ENCODE results near the gene EXOG.

EXOG gene

GRCh38 chr3:38489766-38490165 is 6.4 kb upstream of the EXOG start:
- DNase-seq (ENCODE audit: low read depth): no peak
- no peak overlapping the region for H3K4me3 ChIP-seq (ENCODE audit: low read length)
- no peak for TF ChIP-seq CTCF (conservative IDR thresholded peaks at IDR 0.05; ENCODE audit: low read length)

GRCh38 chr3:38490281-38491030 is 5.7 kb upstream of the EXOG start:
- DNase-seq (ENCODE audit: low read depth): peak; percentile 10
- TF ChIP-seq CTCF (conservative IDR thresholded peaks at IDR 0.05; ENCODE audit: low read length): no peak
- no peak overlapping the region for H3K4me3 ChIP-seq (ENCODE audit: low read length)

DNA sequence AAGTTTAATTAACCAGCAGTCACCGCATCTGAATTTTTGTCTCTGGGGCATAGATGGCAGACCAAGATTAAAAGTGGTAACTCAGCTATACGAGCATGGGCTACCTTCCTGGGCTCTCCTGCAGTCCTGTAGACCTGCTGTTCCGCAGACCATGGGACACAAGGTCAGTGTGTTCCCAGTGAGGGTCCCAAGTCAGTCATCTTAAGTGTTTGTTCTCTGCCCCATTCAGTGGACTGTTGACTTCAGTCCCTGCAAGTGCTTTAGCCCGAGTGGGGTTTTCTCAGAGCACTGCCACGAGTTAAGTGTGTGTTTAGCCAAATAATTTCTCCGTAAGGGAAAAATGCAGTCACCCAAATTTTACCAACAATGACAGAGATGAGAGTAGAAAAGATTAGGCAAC is 4.9 kb upstream of the EXOG start:
- TF ChIP-seq CTCF (conservative IDR thresholded peaks at IDR 0.05; ENCODE audit: low read length): no peak
- H3K4me3 ChIP-seq (ENCODE audit: low read length): no peak overlapping the region
- DNase-seq (ENCODE audit: low read depth): no peak

DNA sequence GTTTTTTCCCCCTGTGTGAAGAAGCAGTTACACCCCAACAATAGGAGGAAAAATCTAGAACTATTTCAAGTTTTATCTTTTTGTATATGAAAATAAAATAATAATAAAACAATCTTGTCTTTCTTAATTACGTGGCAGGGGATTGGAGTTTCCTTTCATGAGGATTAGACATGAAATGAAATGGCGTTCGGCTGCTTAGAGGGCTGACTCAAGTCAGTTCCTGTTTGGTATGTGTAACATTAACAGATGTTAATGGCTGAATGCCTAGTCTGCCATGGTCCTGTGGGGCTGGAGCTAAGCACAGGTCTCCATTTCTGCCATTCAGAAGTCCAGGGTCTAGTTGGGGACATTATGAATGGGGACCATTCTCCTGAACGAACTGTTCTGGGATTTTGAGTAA is 3.1 kb upstream of the EXOG start:
- DNase-seq (ENCODE audit: low read depth): peak; percentile 52
- TF ChIP-seq CTCF (conservative IDR thresholded peaks at IDR 0.05; ENCODE audit: low read length): no peak
- H3K4me3 ChIP-seq (ENCODE audit: low read length): no peak overlapping the region

GRCh38 chr3:38497031-38497430 is 891 bp downstream of the EXOG start:
- no peak for TF ChIP-seq CTCF (conservative IDR thresholded peaks at IDR 0.05; ENCODE audit: low read length)
- peak; percentile 5 for DNase-seq (ENCODE audit: low read depth)
- peak overlapping the region; percentile 92 for H3K4me3 ChIP-seq (ENCODE audit: low read length)

- TF ChIP-seq CTCF (conservative IDR thresholded peaks at IDR 0.05; ENCODE audit: low read length): no peak
- DNase-seq (ENCODE audit: low read depth): peak; percentile 37
- H3K4me3 ChIP-seq (ENCODE audit: low read length): no peak overlapping the region
These were observed 4.7 kb downstream of the EXOG start for GRCh38 chr3:38500688-38501417.

GRCh38 chr3:38507120-38507519 is 11.0 kb downstream of the EXOG start:
- TF ChIP-seq CTCF (conservative IDR thresholded peaks at IDR 0.05; ENCODE audit: low read length): no peak

More at GRCh38 chr3:38507120-38507519, 11.0 kb downstream of the EXOG start:
- no peak overlapping the region for H3K4me3 ChIP-seq (ENCODE audit: low read length)
- no peak for DNase-seq (ENCODE audit: low read depth)
